Right lobe of liver (tissue), 4 donors: ENCODE measurements around the gene UQCRH.

Experiments
- CTCF ChIP-seq, 4 donors: fragments of 200-600 bp in 3 of 4; fragments of 450-650 bp in 1 of 4; IDR thresholded peaks; one replicate each; pipeline versions ENCODE4 v1.5.1 to v1.8.0; 2016 to 2022; ENCODE audit warnings: antibody characterized with exemption in 4 of 4, mild to moderate bottlenecking in 2 of 4
- POLR2A ChIP-seq: fragments of 450-650 bp; IDR thresholded peaks from one replicate; pipeline ENCODE4 v1.6.1; 2017; ENCODE audit warnings: antibody characterized with exemption, mild to moderate bottlenecking
- donor health status: DM: no; HTN: no; CAD: no.
- donor health status: DM: no; HTN: no; CAD: no.
- donor health status: DM: no; HTN: yes; CAD: no.

- no peak for TF ChIP-seq CTCF (IDR thresholded peaks at IDR 0.05)
- TF ChIP-seq POLR2A: no peak
These were observed 40.2 kb downstream of the UQCRH start for GRCh38 chr1:46343705-46344104.
